WI38 (cell line): Measurements from ENCODE around the gene RAPSN.

Experiments used
- H3K4me3 ChIP-seq: 2 replicates; pipeline ENCODE4 v1.5.1; 2011; ENCODE audit warnings: low read depth, mild to moderate bottlenecking, control low read depth, low read length
- TF ChIP-seq, protein P1 (sequence below): IDR thresholded peaks from 2 replicates; pipeline ENCODE4 v1.5.1; 2012; ENCODE audit warnings: low read depth, mild to moderate bottlenecking, control low read depth, low read length

The RAPSN gene

DNA sequence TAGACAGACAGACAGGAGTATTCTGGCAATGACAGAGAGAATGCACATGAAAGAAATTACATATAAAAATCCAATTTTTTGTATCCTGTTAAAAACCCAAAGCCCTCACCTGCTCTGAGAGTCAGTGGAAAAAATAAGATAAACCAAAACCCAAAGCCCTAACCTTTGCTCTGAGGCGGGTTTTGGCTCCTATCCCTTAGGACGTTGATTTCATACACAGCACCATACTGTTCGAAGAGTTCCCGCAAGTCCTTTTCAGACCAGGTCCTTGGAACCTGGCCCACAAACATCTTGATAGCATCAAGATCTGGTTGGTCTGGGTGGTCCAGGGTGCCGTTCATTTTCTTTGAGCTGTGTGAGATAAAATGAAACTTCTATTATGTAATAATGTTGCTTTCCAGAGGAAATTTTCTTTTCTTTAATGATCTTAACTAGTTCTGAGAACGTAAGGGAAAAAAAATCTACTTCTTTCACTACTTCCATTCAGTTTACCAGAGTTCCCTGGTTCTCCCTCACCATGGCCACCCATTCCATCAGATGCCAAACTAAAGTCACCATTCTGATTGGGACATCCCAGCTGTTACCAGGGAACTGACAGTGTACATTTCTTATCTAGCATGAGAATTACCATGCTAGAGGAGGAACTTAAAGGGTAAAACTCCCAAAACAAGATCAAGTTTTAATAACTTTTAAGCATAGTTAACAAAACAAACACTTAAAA, 39.9 kb upstream of the RAPSN start:
- TF ChIP-seq, protein P1, sequence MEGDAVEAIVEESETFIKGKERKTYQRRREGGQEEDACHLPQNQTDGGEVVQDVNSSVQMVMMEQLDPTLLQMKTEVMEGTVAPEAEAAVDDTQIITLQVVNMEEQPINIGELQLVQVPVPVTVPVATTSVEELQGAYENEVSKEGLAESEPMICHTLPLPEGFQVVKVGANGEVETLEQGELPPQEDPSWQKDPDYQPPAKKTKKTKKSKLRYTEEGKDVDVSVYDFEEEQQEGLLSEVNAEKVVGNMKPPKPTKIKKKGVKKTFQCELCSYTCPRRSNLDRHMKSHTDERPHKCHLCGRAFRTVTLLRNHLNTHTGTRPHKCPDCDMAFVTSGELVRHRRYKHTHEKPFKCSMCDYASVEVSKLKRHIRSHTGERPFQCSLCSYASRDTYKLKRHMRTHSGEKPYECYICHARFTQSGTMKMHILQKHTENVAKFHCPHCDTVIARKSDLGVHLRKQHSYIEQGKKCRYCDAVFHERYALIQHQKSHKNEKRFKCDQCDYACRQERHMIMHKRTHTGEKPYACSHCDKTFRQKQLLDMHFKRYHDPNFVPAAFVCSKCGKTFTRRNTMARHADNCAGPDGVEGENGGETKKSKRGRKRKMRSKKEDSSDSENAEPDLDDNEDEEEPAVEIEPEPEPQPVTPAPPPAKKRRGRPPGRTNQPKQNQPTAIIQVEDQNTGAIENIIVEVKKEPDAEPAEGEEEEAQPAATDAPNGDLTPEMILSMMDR = no peak
- no peak overlapping the region for H3K4me3 ChIP-seq

DNA sequence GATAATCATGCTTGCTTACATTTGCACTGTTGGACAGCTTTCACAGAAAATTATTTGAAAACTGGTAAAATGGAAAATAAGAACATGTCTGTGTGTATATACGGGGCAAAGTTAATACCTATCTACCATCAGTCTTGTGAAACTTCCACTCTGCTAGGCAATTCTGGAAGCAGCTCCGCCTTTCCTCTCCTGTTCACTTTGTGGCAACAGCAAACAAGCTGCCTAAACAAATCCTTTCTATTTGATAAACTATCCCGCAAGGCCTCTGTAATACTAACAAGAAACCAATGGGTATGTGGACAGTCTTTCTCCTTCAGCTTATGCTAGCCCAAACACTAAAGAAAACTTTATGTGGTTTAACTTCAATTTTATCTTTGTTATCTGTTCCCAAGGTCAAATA, 39.2 kb upstream of the RAPSN start:
- TF ChIP-seq, protein P1 = no peak
- H3K4me3 ChIP-seq = no peak overlapping the region

GRCh38 chr11:47487421-47487820, 38.5 kb upstream of the RAPSN start:
- no peak overlapping the region for H3K4me3 ChIP-seq
- TF ChIP-seq, protein P1 = no peak

GRCh38 chr11:47485107-47485506, 36.2 kb upstream of the RAPSN start:
- H3K4me3 ChIP-seq = no peak overlapping the region
- TF ChIP-seq, protein P1 = no peak

GRCh38 chr11:47483457-47483856, 34.5 kb upstream of the RAPSN start:
- TF ChIP-seq, protein P1 = no peak
- no peak overlapping the region for H3K4me3 ChIP-seq

DNA sequence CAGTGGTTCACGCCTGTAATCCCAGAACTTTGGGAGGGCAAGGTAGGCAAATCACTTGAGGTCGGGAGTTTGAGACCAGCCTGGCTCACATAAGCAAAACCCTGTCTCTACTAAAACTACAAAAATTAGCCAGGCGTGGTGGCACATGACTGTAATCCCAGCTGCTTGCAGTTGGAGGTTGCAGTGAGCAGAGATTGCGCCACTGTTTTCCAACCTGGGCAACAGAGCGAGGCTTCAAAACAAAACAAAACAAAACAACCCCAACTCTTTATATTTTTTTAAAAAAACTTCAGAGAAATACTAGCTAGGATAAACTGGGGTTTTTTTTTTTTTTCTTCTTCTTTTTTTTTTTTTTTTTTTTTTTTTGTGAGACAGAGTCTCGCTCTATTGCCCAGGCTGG, 31.8 kb upstream of the RAPSN start:
- H3K4me3 ChIP-seq = no peak overlapping the region
- TF ChIP-seq, protein P1 = no peak

GRCh38 chr11:47478651-47479329, 29.9 kb upstream of the RAPSN start:
- no peak overlapping the region for H3K4me3 ChIP-seq
- TF ChIP-seq, protein P1 = no peak
